ENCODE results near the gene CNTFR.

Gene CNTFR

GRCh38 chr9:34507556-34507955, 82.0 kb downstream of the CNTFR start:
- DNase-seq (ENCODE audit: low read depth), result no peak
- no peak for TF ChIP-seq CTCF (IDR thresholded peaks at IDR 0.05; ENCODE audit: control insufficient read depth, extremely low read depth, insufficient read depth)
- no peak overlapping the region for H3K4me3 ChIP-seq (ENCODE audit: low read depth, low read length)

GRCh38 chr9:34506623-34507022, 82.9 kb downstream of the CNTFR start:
- no peak overlapping the region for H3K4me3 ChIP-seq (ENCODE audit: low read depth, low read length)
- TF ChIP-seq CTCF (IDR thresholded peaks at IDR 0.05; ENCODE audit: control insufficient read depth, extremely low read depth, insufficient read depth), result no peak
- no peak for DNase-seq (ENCODE audit: low read depth)

GRCh38 chr9:34505370-34506120, 84.0 kb downstream of the CNTFR start:
- H3K4me3 ChIP-seq (ENCODE audit: low read depth, low read length), result no peak overlapping the region
- no peak for TF ChIP-seq CTCF (IDR thresholded peaks at IDR 0.05; ENCODE audit: control insufficient read depth, extremely low read depth, insufficient read depth)
- no peak for DNase-seq (ENCODE audit: low read depth)

- DNase-seq (ENCODE audit: low read depth), result peak; percentile 90
- no peak for TF ChIP-seq CTCF (IDR thresholded peaks at IDR 0.05; ENCODE audit: control insufficient read depth, extremely low read depth, insufficient read depth)
- no peak overlapping the region for H3K4me3 ChIP-seq (ENCODE audit: low read depth, low read length)
These were observed 86.1 kb downstream of the CNTFR start for GRCh38 chr9:34503406-34503805.

GRCh38 chr9:34502891-34503290, 86.6 kb downstream of the CNTFR start:
- peak; percentile 18 for DNase-seq (ENCODE audit: low read depth)
- TF ChIP-seq CTCF (IDR thresholded peaks at IDR 0.05; ENCODE audit: control insufficient read depth, extremely low read depth, insufficient read depth), result no peak
- no peak overlapping the region for H3K4me3 ChIP-seq (ENCODE audit: low read depth, low read length)

- no peak for TF ChIP-seq CTCF (IDR thresholded peaks at IDR 0.05; ENCODE audit: control insufficient read depth, extremely low read depth, insufficient read depth)
- H3K4me3 ChIP-seq (ENCODE audit: low read depth, low read length), result no peak overlapping the region
- no peak for DNase-seq (ENCODE audit: low read depth)
These were observed 87.1 kb downstream of the CNTFR start for GRCh38 chr9:34502471-34502870.

GRCh38 chr9:34501889-34502425, 87.6 kb downstream of the CNTFR start:
- DNase-seq (ENCODE audit: low read depth), result no peak

More at GRCh38 chr9:34501889-34502425, 87.6 kb downstream of the CNTFR start:
- no peak overlapping the region for H3K4me3 ChIP-seq (ENCODE audit: low read depth, low read length)
- TF ChIP-seq CTCF (IDR thresholded peaks at IDR 0.05; ENCODE audit: control insufficient read depth, extremely low read depth, insufficient read depth), result no peak

All from LNCaP clone FGC (cell line).